ENCODE measurements around the gene GNAS-AS1.

GRCh38 chr20:58851969-58852458 lies 1.3 kb upstream of the GNAS-AS1 start:
- TF ChIP-seq ZNF274 (IDR thresholded peaks at IDR 0.05; ENCODE audit: low read depth, low read length) = no peak
- TF ChIP-seq YY1 (IDR thresholded peaks at IDR 0.05; ENCODE audit: insufficient read depth, insufficient read length) = no peak
- TF ChIP-seq SUZ12 (IDR thresholded peaks at IDR 0.05; ENCODE audit: extremely low read depth, insufficient read depth, insufficient read length) = no peak

All from NT2/D1 (cell line).